K562 (cell line): ENCODE results near the gene PPP1R13L. TPM values are rescaled to one million over a fixed set of nuclear protein-coding genes. Genes with fewer than 3 reads are reported as not detected.

Source experiments
- CCNT2 ChIP-seq: IDR thresholded peaks from 2 replicates; pipeline ENCODE4 v1.6.1; 2011; ENCODE audit warnings: borderline replicate concordance, low read depth, mild to moderate bottlenecking, moderate library complexity, mixed read lengths, low read length; ENCODE audit not compliant: insufficient read length; ENCODE audit errors: extremely low read depth
- EP400 ChIP-seq: fragments of 450-650 bp; IDR thresholded peaks from 2 replicates; pipeline ENCODE4 v1.6.1; 2017; ENCODE audit warnings: antibody characterized with exemption, mild to moderate bottlenecking, moderate library complexity
- HDAC6 ChIP-seq: IDR thresholded peaks from 2 replicates; pipeline ENCODE4 v1.6.1; 2012; ENCODE audit warnings: low read depth, mild to moderate bottlenecking, control low read depth, inconsistent platforms, low read length, moderate library complexity
- HES1 ChIP-seq: fragments of 450-650 bp; IDR thresholded peaks from 2 replicates; pipeline ENCODE4 v1.6.1; 2016; ENCODE audit warnings: low read depth, mild to moderate bottlenecking, moderate library complexity
- IRF2 ChIP-seq: sonication (generic); formaldehyde crosslinking; IDR thresholded peaks from 2 replicates; pipeline ENCODE4 v1.8.1; 2022; ENCODE audit warnings: mild to moderate bottlenecking, missing genetic modification reagents
- KLF6 ChIP-seq: fragments of 250-450 bp; sonication (Bioruptor Pico); IDR thresholded peaks from 2 replicates; pipeline ENCODE4 v1.4.0; 2020; ENCODE audit warnings: mild to moderate bottlenecking, moderate library complexity, borderline replicate concordance
- MAFK ChIP-seq: IDR thresholded peaks from 2 replicates; pipeline ENCODE4 v1.6.1; 2011; ENCODE audit warnings: low read length, improper control_type of control experiment
- SETDB1 ChIP-seq: IDR thresholded peaks from one replicate; pipeline ENCODE4 v1.6.1; 2012; ENCODE audit warnings: low read length, control low read depth, inconsistent platforms
- SPI1 ChIP-seq: IDR thresholded peaks from 2 replicates; pipeline ENCODE4 v1.6.1; 2011; ENCODE audit warnings: low read depth, low read length, control low read depth, borderline replicate concordance
- ZBTB34 ChIP-seq: fragments of 250-450 bp; sonication (Bioruptor Pico); IDR thresholded peaks from 2 replicates; pipeline ENCODE4 v1.8.0; 2021; ENCODE audit warnings: mild to moderate bottlenecking, moderate library complexity
- ZC3H8 ChIP-seq: fragments of 450-650 bp; IDR thresholded peaks from 2 replicates; pipeline ENCODE4 v1.6.1; 2017
- ZNF318 ChIP-seq, 2 experiments: fragments of 450-650 bp; IDR thresholded peaks; 2 replicates each; pipeline ENCODE4 v1.6.1; 2016; ENCODE audit warnings: mild to moderate bottlenecking in 2 of 2, borderline replicate concordance in 1 of 2, low read depth in 1 of 2, moderate library complexity in 1 of 2
- polyA plus RNA-seq, 8 experiments: library from polyadenylated mRNA; depleted of rRNA in 4 of 8; stranded (reverse) in 5 of 8; unstranded in 3 of 8; fragments of >200 nt; fragmentation: Nextera tagmentation in 2 of 8; fragmentation: Illumina TruSeq in 1 of 8; extraction: Ambion mirVana in 2 of 8; extraction: Trizol in 1 of 8; gene quantifications; 2 replicates each; pipeline versions ENCODE4 v1.2.1 to v1.2.3, GENCODE V29; 2011 to 2014; ENCODE audit warnings: inconsistent platforms in 1 of 8, missing spikeins in 1 of 8
- total RNA-seq, 7 experiments: library from RNA; depleted of rRNA in 6 of 7; stranded (reverse); fragments of >200 nt in 6 of 7; fragmentation: Illumina TruSeq in 2 of 7; extraction: Trizol in 2 of 7; gene quantifications; 2 replicates each; pipeline versions ENCODE4 v1.2.1 to v1.2.3, GENCODE V29; 2011 to 2021; ENCODE audit warnings: low replicate concordance in 1 of 7
- TF ChIP-seq, protein P1 (sequence below): fragments of 450-650 bp; IDR thresholded peaks from 2 replicates; pipeline ENCODE4 v1.6.1; 2014; ENCODE audit warnings: low read depth, mild to moderate bottlenecking, moderate library complexity, borderline replicate concordance
- TF ChIP-seq, protein P2 (sequence below): fragments of 250-450 bp; sonication (Bioruptor Pico); IDR thresholded peaks from 2 replicates; pipeline ENCODE4 v1.8.0; 2021; ENCODE audit warnings: borderline replicate concordance, mild to moderate bottlenecking, moderate library complexity; ENCODE audit not compliant: poor library complexity, severe bottlenecking

The PPP1R13L gene
- total and polyA plus RNA-seq, 9 of the 15 experiments (the other 6 are each of a cell fraction or from before 2014, with no cell fraction given), result 0.32 to 6.7 (median 2.0) TPM

DNA sequence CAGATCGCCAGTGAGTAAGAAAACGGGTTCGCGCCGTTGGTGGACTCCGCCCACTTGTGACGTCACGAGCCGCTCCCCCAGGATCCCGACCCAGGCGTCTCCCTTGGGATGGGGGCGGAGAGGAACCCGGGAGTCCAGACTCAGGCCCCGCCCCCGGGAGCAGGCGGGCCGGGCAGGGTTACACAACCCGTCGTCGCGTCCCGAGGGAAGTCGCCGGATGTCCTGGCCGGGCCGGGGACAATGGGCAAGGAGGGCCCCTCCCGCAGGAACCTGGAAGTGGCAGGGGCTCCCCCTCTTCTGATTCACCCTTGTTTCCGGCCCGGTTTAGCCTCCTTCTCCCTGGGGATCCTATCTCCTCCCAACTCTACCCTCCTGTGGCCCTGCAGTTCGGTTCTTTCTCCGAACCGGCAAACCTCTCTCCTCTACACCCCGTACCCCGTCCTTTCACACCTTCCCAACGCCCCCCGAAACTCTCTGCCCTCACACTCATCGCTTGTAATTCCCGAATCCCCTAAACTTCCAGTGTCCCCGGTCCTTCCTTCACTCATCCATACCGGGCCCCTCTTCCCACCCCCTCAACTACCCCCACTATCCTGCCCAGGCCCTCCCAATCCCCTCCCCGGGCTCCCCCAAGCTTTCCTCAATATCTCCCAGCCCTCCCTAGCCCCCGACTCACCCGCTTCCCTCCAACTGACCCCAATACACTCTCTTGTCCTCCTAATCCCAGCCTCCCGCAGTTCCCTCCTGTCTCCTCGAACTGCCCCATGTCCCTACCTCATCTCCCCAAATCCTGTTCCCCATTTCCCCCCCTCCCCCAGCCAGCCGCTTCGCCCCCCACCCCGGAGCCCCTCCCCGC, 38.8 kb upstream of the PPP1R13L start (continued):
- TF ChIP-seq ZC3H8, result no peak
- no peak for TF ChIP-seq EP400
- no peak for TF ChIP-seq MAFK
- TF ChIP-seq, protein P1, sequence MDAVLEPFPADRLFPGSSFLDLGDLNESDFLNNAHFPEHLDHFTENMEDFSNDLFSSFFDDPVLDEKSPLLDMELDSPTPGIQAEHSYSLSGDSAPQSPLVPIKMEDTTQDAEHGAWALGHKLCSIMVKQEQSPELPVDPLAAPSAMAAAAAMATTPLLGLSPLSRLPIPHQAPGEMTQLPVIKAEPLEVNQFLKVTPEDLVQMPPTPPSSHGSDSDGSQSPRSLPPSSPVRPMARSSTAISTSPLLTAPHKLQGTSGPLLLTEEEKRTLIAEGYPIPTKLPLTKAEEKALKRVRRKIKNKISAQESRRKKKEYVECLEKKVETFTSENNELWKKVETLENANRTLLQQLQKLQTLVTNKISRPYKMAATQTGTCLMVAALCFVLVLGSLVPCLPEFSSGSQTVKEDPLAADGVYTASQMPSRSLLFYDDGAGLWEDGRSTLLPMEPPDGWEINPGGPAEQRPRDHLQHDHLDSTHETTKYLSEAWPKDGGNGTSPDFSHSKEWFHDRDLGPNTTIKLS, result no peak
- TF ChIP-seq, protein P2, sequence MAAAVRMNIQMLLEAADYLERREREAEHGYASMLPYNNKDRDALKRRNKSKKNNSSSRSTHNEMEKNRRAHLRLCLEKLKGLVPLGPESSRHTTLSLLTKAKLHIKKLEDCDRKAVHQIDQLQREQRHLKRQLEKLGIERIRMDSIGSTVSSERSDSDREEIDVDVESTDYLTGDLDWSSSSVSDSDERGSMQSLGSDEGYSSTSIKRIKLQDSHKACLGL (CRISPR knock-in tag), result no peak
- no peak for TF ChIP-seq IRF2
- no peak for TF ChIP-seq HES1
- no peak for TF ChIP-seq KLF6 (CRISPR knock-in tag)
- no peak for TF ChIP-seq ZNF318 (IDR thresholded peaks at IDR 0.05; ENCODE audit: borderline replicate concordance in 1 of 2, low read depth in 1 of 2)
- no peak for TF ChIP-seq ZBTB34
- TF ChIP-seq CCNT2, result peak; percentile 92
- TF ChIP-seq SPI1, result 0 out of 2 replicates have a peak, but pooled peaks have one; percentile 44
- no peak for TF ChIP-seq HDAC6
- no peak for TF ChIP-seq SETDB1
